HepG2 (cell line): Measurements from ENCODE around the gene SERPINA3. TPM values are rescaled to one million over a fixed set of nuclear protein-coding genes. Genes with fewer than 3 reads are reported as not detected.

Experiments used
- ESRRA ChIP-seq: sonication (generic); formaldehyde crosslinking; IDR thresholded peaks from 2 replicates; pipeline ENCODE4 v1.5.1; 2020; ENCODE audit warnings: mild to moderate bottlenecking, low read depth, missing genetic modification reagents
- FOSL2 ChIP-seq: sonication (generic); formaldehyde crosslinking; IDR thresholded peaks from 2 replicates; pipeline ENCODE4 v1.4.0; 2020; ENCODE audit warnings: missing genetic modification reagents
- GPN1 ChIP-seq: sonication (generic); formaldehyde crosslinking; IDR thresholded peaks from 2 replicates; pipeline ENCODE4 v1.5.1; 2020; ENCODE audit warnings: missing genetic modification reagents, borderline replicate concordance
- IRF2 ChIP-seq: IDR thresholded peaks from 2 replicates; pipeline ENCODE4 v1.6.1; 2018; ENCODE audit warnings: missing genetic modification reagents, missing compliant biosample characterization
- IRF9 ChIP-seq: sonication (generic); formaldehyde crosslinking; IDR thresholded peaks from 2 replicates; pipeline ENCODE4 v1.8.0; 2022; ENCODE audit warnings: missing genetic modification reagents, mild to moderate bottlenecking, borderline replicate concordance
- KIAA2018 ChIP-seq: sonication (generic); formaldehyde crosslinking; IDR thresholded peaks from 2 replicates; pipeline ENCODE4 v1.5.0; 2020; ENCODE audit warnings: mild to moderate bottlenecking, missing genetic modification reagents, borderline replicate concordance
- KLF16 ChIP-seq, 2 experiments: sonication (generic) in 1 of 2; formaldehyde crosslinking in 1 of 2; IDR thresholded peaks; 2 replicates each; pipeline versions ENCODE4 v1.6.1 to v1.8.0; 2016 to 2023; ENCODE audit warnings: missing genetic modification reagents in 2 of 2, missing compliant biosample characterization in 1 of 2
- LCORL ChIP-seq, 2 experiments: fragments of 450-650 bp in 1 of 2; sonication (generic) in 1 of 2; formaldehyde crosslinking in 1 of 2; IDR thresholded peaks; 2 replicates each; pipeline versions ENCODE4 v1.5.0 to v1.6.1; 2017 to 2020; ENCODE audit warnings: antibody characterized with exemption in 1 of 2, missing genetic modification reagents in 1 of 2
- MED13 ChIP-seq: sonication (generic); formaldehyde crosslinking; IDR thresholded peaks from 2 replicates; pipeline ENCODE4 v1.5.0; 2020; ENCODE audit warnings: missing genetic modification reagents
- PAXIP1 ChIP-seq: sonication (generic); formaldehyde crosslinking; conservative IDR thresholded peaks from 2 replicates; pipeline ENCODE4 v1.4.0; 2020; ENCODE audit warnings: mild to moderate bottlenecking, missing genetic modification reagents, moderate library complexity
- PHF21A ChIP-seq: sonication (generic); formaldehyde crosslinking; IDR thresholded peaks from 2 replicates; pipeline ENCODE4 v1.5.0; 2020; ENCODE audit warnings: mild to moderate bottlenecking, missing genetic modification reagents
- SRY ChIP-seq: sonication (generic); formaldehyde crosslinking; IDR thresholded peaks from 2 replicates; pipeline ENCODE4 v1.8.0; 2022; ENCODE audit warnings: mild to moderate bottlenecking, missing genetic modification reagents
- TARDBP ChIP-seq: sonication (generic); formaldehyde crosslinking; IDR thresholded peaks from 2 replicates; pipeline ENCODE4 v1.8.0; 2022; ENCODE audit warnings: mild to moderate bottlenecking, missing genetic modification reagents
- ZNF616 ChIP-seq: sonication (generic); formaldehyde crosslinking; IDR thresholded peaks from 2 replicates; pipeline ENCODE4 v1.5.0; 2020; ENCODE audit warnings: low read depth, mild to moderate bottlenecking, missing genetic modification reagents
- ZNF724P ChIP-seq: sonication (generic); formaldehyde crosslinking; IDR thresholded peaks from 2 replicates; pipeline ENCODE4 v1.8.0; 2022; ENCODE audit warnings: missing genetic modification reagents, borderline replicate concordance
- ZNF761 ChIP-seq: sonication (generic); formaldehyde crosslinking; conservative IDR thresholded peaks from 2 replicates; pipeline ENCODE4 v1.4.0; 2020; ENCODE audit warnings: mild to moderate bottlenecking, missing genetic modification reagents
- polyA plus RNA-seq, 8 experiments: library from polyadenylated mRNA; depleted of rRNA in 3 of 8; stranded (reverse) in 7 of 8; unstranded in 1 of 8; fragments of >200 nt; fragmentation: Illumina TruSeq in 4 of 8; extraction: Trizol in 4 of 8; gene quantifications; 2 replicates each; pipeline versions ENCODE4 v1.2.1 to v1.2.3, GENCODE V29; 2011 to 2016; ENCODE audit warnings: low read depth in 4 of 8, missing spikeins in 1 of 8, mixed read lengths in 1 of 8; ENCODE audit not compliant: insufficient read depth in 1 of 8
- total RNA-seq, 5 experiments: library from RNA; depleted of rRNA; stranded (reverse); fragments of >200 nt; fragmentation: Illumina TruSeq; extraction: Trizol; gene quantifications; 2 replicates each; pipeline ENCODE4 v1.2.3, GENCODE V29; 2016; ENCODE audit warnings: low read depth in 1 of 5

The SERPINA3 gene
- total and polyA plus RNA-seq, 2 of the 13 experiments (the other 11 are each of a cell fraction or from before 2014, with no cell fraction given), result 825 to 2,200 TPM

GRCh38 chr14:94638961-94639817 is 27.0 kb downstream of the SERPINA3 start (continued):
- TF ChIP-seq KIAA2018 (CRISPR knock-in tag) (no peak), ZNF761 (CRISPR knock-in tag) (no peak), GPN1 (CRISPR knock-in tag) (no peak), IRF2 (CRISPR knock-in tag) (no peak), ZNF616 (CRISPR knock-in tag) (no peak), IRF9 (CRISPR knock-in tag) (no peak), KLF16 (CRISPR knock-in tag; IDR thresholded peaks at IDR 0.05) (no peak), SRY (CRISPR knock-in tag) (no peak), PAXIP1 (CRISPR knock-in tag) (0 out of 2 replicates have a peak, but pooled peaks have one; percentile 14), ZNF724P (CRISPR knock-in tag) (no peak), LCORL (IDR thresholded peaks at IDR 0.05) (no peak), LCORL (CRISPR knock-in tag; IDR thresholded peaks at IDR 0.05) (peak; percentile 27; the same call in 1 of the 2 replicates), PHF21A (CRISPR knock-in tag) (0 out of 2 replicates have a peak, but pooled peaks have one; percentile 25), FOSL2 (peak; percentile 8; the same call in 1 of the 2 replicates), ESRRA (CRISPR knock-in tag) (no peak), MED13 (no peak), TARDBP (CRISPR knock-in tag) (0 out of 2 replicates have a peak, but pooled peaks have one; percentile 13)
